ENCODE data around the gene ETV7.

DNA sequence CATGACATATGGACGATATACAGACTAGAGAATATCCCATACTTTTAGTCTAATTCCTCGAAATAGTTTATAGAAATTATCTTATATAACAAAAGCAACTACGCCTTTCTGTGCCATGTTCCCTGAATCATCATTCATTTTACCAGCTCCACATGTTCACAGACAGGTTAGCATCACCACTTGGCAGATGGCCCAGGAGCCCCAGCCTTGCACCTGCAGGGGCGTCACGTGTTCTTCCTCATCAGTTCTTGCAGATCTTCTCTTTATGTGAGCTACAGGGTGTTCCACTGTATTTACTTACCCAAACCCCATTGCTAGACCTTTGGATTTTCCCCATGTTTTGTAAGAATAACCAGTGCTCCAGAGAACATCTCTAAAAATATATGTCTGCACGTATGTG is 38.2 kb downstream of the ETV7 start:
- no peak for TF ChIP-seq POLR2A (IDR thresholded peaks at IDR 0.05)
- TF ChIP-seq, protein P1, sequence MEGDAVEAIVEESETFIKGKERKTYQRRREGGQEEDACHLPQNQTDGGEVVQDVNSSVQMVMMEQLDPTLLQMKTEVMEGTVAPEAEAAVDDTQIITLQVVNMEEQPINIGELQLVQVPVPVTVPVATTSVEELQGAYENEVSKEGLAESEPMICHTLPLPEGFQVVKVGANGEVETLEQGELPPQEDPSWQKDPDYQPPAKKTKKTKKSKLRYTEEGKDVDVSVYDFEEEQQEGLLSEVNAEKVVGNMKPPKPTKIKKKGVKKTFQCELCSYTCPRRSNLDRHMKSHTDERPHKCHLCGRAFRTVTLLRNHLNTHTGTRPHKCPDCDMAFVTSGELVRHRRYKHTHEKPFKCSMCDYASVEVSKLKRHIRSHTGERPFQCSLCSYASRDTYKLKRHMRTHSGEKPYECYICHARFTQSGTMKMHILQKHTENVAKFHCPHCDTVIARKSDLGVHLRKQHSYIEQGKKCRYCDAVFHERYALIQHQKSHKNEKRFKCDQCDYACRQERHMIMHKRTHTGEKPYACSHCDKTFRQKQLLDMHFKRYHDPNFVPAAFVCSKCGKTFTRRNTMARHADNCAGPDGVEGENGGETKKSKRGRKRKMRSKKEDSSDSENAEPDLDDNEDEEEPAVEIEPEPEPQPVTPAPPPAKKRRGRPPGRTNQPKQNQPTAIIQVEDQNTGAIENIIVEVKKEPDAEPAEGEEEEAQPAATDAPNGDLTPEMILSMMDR (IDR thresholded peaks at IDR 0.05): no peak

All from body of pancreas (tissue), 4 donors.